GM13976 (cell line): ENCODE results near the gene HLF.

Experiments
- DNase-seq: peaks from one replicate; pipeline ENCODE4 v3.0.0; 2012; ENCODE audit warnings: low spot score
- in situ Hi-C: fragments of 300-500 bp; cut with MboI; formaldehyde crosslinking; loops from one replicate; pipeline ENCODE4 v1.12.0; 2022; ENCODE audit warnings: low sequenced_read_pairs, mixed read lengths, inconsistent platforms; ENCODE audit not compliant: unreplicated experiment
- TF ChIP-seq, protein P1 (sequence below): IDR thresholded peaks from 2 replicates; pipeline ENCODE4 v1.5.1; 2012; ENCODE audit warnings: borderline replicate concordance, mild to moderate bottlenecking; ENCODE audit not compliant: insufficient read depth; ENCODE audit errors: extremely low read depth, missing control alignments, control extremely low read depth

The HLF gene

DNA sequence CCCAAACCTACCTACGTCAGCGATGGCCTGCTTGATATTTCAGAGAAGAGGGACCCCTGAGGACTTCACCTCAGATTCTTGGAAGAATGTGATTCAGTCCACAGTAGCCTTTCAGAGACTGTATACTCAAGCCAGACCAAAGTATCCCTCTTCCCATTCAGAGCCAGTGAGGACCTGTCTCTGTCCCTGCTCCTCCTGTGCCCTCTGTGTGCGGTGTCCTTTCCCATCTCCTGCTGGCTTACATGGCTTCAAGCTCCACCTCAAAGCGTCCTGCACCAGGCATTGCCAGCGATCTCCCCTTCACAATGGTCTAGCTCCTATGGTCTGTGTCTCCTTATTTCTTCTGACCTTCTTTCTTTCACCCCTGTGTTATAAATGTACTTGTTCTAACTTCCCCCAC, 39.5 kb upstream of the HLF start:
- TF ChIP-seq, protein P1, sequence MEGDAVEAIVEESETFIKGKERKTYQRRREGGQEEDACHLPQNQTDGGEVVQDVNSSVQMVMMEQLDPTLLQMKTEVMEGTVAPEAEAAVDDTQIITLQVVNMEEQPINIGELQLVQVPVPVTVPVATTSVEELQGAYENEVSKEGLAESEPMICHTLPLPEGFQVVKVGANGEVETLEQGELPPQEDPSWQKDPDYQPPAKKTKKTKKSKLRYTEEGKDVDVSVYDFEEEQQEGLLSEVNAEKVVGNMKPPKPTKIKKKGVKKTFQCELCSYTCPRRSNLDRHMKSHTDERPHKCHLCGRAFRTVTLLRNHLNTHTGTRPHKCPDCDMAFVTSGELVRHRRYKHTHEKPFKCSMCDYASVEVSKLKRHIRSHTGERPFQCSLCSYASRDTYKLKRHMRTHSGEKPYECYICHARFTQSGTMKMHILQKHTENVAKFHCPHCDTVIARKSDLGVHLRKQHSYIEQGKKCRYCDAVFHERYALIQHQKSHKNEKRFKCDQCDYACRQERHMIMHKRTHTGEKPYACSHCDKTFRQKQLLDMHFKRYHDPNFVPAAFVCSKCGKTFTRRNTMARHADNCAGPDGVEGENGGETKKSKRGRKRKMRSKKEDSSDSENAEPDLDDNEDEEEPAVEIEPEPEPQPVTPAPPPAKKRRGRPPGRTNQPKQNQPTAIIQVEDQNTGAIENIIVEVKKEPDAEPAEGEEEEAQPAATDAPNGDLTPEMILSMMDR: no peak
- DNase-seq: no peak
- in situ Hi-C loops: no loop called here

DNA sequence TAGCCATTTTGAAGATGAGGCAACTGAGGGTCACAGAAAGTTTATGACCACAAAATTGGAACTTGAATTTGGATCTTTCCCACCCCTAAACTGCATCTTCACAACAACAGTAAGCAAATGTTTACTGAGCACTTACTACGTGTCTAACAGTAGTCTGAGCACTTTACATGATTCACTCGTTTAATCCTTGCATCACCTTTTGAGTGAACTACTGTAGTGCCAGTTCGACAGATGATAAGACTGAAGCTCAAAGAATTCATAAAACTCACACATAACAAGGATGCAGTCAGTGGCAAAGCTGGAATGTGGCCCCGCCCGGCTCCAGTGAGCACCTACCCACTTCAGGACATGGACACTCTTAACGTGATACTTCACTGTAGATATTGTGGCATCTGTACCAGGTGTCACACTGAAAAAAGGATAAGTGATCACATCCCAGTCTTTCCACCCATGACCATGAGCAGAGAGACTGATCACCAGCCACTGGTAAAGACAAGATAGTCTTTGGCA, 36.0 kb upstream of the HLF start:
- in situ Hi-C loops: no loop called here
- TF ChIP-seq, protein P1: no peak
- no peak for DNase-seq

DNA sequence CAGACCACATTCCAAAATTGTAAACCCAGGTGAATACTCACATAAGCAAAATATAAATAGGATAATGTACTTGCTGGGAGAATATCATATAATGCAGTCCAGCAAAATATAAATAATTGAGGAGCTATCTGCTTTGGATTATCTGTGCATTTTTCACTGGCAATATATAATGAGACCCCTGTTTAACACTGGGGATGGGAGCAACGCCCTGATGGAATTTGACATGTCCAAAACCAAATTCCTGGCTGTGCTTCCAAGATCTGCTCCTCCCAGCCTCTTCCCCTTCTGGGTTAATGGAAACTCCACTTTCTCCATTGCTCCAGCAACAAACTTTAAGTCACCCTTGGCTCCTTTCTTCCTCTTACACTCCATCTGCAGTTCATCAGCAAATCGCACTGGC, 35.5 kb upstream of the HLF start:
- in situ Hi-C loops: no loop called here
- DNase-seq: no peak
- TF ChIP-seq, protein P1: no peak

DNA sequence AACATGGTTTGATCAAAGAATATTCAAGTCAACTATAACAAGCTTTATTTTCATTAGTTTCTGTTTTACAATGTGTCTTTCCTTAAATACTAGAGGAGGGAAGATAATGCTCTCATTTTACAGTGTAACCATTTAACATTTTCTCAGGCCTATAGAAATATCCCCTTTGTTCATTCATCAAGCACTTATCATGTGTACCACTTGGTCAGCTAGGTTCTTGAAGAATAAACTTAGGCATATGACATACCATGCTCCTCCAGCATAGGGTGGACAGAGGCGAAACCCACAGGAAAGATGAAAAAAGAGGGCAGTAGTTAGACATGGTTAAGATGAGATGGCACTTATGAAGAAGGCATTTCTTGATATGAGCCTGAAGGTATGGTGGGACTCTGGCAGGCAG, 34.0 kb upstream of the HLF start:
- TF ChIP-seq, protein P1: no peak
- in situ Hi-C loops: no loop called here
- no peak for DNase-seq

DNA sequence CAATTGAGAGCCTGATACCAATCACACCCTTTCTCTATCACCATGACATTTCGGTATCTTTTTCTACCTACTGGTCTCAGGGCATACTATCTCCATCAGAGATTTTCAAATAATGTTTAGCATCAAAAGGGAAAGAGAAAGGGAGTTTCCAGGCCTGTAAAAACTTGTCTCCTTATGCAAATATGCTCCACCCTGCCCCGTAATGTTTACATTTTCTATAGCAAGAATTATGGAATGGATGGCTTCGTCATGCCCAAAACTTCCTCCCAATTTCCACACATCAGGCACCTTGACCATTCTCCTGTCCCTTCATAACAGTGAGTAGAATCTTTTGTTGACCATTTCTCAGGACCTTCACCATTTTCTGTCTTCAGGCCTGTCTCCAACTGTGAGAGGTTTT, 30.9 kb upstream of the HLF start:
- DNase-seq: no peak
- TF ChIP-seq, protein P1: no peak
- in situ Hi-C loops: no loop called here

DNA sequence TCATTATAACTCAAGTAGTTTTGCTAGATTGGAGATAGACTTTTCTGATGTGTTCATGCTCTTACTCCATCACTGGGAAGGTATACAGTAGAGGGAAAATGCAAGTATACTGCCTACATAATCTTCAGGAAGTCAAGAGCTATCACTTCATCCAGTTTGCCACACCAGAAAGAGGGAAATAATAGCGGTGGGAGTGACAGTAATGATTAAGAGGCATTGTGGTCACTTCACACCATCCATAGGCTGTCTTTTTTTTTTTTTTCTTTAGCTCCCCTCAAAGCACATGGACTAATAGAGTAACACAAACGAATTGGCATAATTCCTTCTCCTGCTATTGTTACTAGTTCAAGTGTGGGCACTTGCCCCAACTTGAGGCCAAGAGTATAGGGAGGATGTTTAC, 28.4 kb upstream of the HLF start:
- in situ Hi-C loops: no loop called here
- TF ChIP-seq, protein P1: no peak
- no peak for DNase-seq

DNA sequence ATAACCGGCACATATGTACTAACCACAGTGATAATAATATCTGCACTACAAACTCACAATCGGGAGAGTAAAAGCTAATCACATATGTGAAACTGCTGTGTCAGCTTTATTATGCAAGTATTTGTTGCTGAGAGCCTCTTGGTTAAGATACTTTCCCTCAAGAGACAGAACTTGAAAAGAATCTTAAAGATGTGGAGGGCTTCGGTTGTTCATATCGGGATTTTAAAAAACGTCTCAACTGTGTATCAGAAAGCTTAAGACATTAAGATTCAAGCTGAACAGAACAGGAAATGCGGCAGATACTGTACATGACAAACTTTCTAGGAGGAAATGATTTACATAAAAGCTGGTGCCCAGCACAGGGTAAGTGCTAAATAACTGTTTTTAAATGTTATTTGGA, 27.5 kb upstream of the HLF start:
- in situ Hi-C loops: no loop called here
- DNase-seq: no peak
- TF ChIP-seq, protein P1: no peak
